Stimulated activated memory B cell treated with anti-CD40 and anti-IgM and Interleukin-4, amounts not matched to agents 10 μg/mL and 1 μg/mL and 100 μg/mL, for 72 hours (primary cell): ENCODE measurements around the gene SGCG.
"Not testable (repeated sequence)": the region's sequence is repeated elsewhere in the genome, so short reads cannot be mapped to it uniquely, and the experiment has no call there.

Experiments
- ATAC-seq: fragments of 150-1000 bp; cut with Tn5 transposase; 2 replicates; pipeline ENCODE4 v1.10.0; 2021
- H3K27ac Mint-ChIP-seq: one replicate; pipeline ENCODE4 v1.8.0; 2022; ENCODE audit warnings: mild to moderate bottlenecking, mixed read lengths
- H3K27me3 Mint-ChIP-seq: one replicate; pipeline ENCODE4 v1.8.0; 2022; ENCODE audit warnings: mixed read lengths
- H3K36me3 Mint-ChIP-seq: one replicate; pipeline ENCODE4 v1.8.0; 2022; ENCODE audit warnings: mixed read lengths
- H3K4me1 Mint-ChIP-seq: one replicate; pipeline ENCODE4 v1.8.0; 2022; ENCODE audit warnings: mixed read lengths
- H3K4me3 Mint-ChIP-seq: one replicate; pipeline ENCODE4 v1.8.0; 2022; ENCODE audit warnings: mild to moderate bottlenecking, moderate library complexity, mixed read lengths
- H3K9me3 Mint-ChIP-seq: one replicate; pipeline ENCODE4 v1.8.0; 2022; ENCODE audit warnings: mixed read lengths

The SGCG gene

GRCh38 chr13:23273498-23273897, 92.7 kb downstream of the SGCG start:
- Mint-ChIP-seq H3K27me3 (no peaks in the 10 kb centered on the region), H3K27ac (no peak overlapping the region), H3K9me3 (no peaks in the 10 kb centered on the region), H3K4me1 (peaks cover 2% of the 10 kb centered on the region), H3K36me3 (no peaks in the 10 kb centered on the region), H3K4me3 (no peak overlapping the region)
- ATAC-seq = no peak

- Mint-ChIP-seq H3K4me3 (no peak overlapping the region), H3K27me3 (peaks cover 2% of the 10 kb centered on the region), H3K9me3 (no peaks in the 10 kb centered on the region), H3K27ac (no peak overlapping the region), H3K4me1 (no peaks in the 10 kb centered on the region), H3K36me3 (no peaks in the 10 kb centered on the region)
- no peak for ATAC-seq
These were observed 98.5 kb downstream of the SGCG start for GRCh38 chr13:23279321-23279720.

- ATAC-seq = no peak
- Mint-ChIP-seq H3K4me3 (no peak overlapping the region), H3K36me3 (no peaks in the 10 kb centered on the region)
These were observed 107.8 kb downstream of the SGCG start for GRCh38 chr13:23288564-23288963.

DNA sequence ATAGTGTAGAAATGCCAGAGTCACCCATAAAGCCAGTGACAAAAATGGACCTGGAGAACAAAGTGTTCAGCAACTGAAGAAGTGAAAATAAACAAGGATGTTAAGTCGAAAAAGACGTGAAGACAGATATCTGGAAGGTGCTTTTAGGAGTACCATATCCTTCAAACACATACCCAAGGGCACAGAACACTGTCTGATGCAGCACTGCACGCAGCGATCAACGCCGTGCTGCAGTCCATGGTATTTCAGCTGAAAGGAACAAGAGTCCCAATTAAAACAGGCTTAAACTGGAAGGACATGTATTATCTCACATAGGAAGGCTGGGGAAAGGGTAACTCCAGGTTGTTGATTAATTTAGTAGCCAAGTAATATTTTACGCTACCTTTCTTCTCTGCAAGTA, 108.2 kb downstream of the SGCG start:
- Mint-ChIP-seq H3K4me1 (no peaks in the 10 kb centered on the region), H3K27me3 (peaks cover 11% of the 10 kb centered on the region), H3K27ac (no peak overlapping the region), H3K9me3 (no peaks in the 10 kb centered on the region), H3K36me3 (no peaks in the 10 kb centered on the region), H3K4me3 (no peak overlapping the region)
- ATAC-seq = no peak

More at GRCh38 chr13:23288564-23288963, 107.8 kb downstream of the SGCG start:
- H3K27ac Mint-ChIP-seq = no peak overlapping the region
- H3K4me1 Mint-ChIP-seq = no peaks in the 10 kb centered on the region
- no peaks in the 10 kb centered on the region for H3K9me3 Mint-ChIP-seq
- peaks cover 11% of the 10 kb centered on the region for H3K27me3 Mint-ChIP-seq

DNA sequence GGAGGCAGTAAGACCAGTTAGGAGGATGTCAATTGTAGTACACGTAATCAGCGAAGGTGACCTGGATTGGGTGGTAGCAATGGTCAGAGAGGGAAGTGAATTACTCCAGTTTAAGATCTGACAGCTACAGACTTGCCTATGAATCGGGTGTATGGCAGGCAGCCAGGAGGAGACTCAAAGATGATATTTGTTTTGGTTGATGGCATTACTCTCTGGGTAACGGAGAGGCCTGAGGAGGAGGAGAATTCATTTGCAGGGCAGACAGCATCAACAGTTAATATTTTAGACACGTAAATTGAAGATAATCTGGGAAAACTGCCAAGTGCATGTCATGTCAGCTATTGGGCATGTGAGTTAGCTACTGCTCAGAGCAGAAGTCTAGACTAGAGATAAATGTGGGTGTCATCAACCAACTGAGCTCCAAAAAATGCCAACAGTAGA, 109.2 kb downstream of the SGCG start:
- H3K27ac Mint-ChIP-seq = no peak overlapping the region
- H3K4me1 Mint-ChIP-seq = no peaks in the 10 kb centered on the region
- peaks cover 3% of the 10 kb centered on the region for H3K27me3 Mint-ChIP-seq
- no peaks in the 10 kb centered on the region for H3K9me3 Mint-ChIP-seq
- no peak for ATAC-seq
- no peaks in the 10 kb centered on the region for H3K36me3 Mint-ChIP-seq
- no peak overlapping the region for H3K4me3 Mint-ChIP-seq

GRCh38 chr13:23292586-23292985, 111.8 kb downstream of the SGCG start:
- Mint-ChIP-seq H3K36me3 (no peaks in the 10 kb centered on the region), H3K4me3 (no peak overlapping the region), H3K9me3 (no peaks in the 10 kb centered on the region), H3K27ac (no peak overlapping the region), H3K4me1 (no peaks in the 10 kb centered on the region), H3K27me3 (no peaks in the 10 kb centered on the region)
- ATAC-seq = no peak

- not testable (repeated sequence) for ATAC-seq, H3K36me3 Mint-ChIP-seq, H3K4me1 Mint-ChIP-seq, H3K27ac Mint-ChIP-seq, H3K9me3 Mint-ChIP-seq, H3K4me3 Mint-ChIP-seq
- H3K27me3 Mint-ChIP-seq = peaks cover 20% of the 10 kb centered on the region
These were observed 134.1 kb downstream of the SGCG start for GRCh38 chr13:23314837-23315236.

GRCh38 chr13:23319883-23320224, 139.1 kb downstream of the SGCG start:
- no peak overlapping the region for H3K4me3 Mint-ChIP-seq
- no peaks in the 10 kb centered on the region for H3K27me3 Mint-ChIP-seq
- no peaks in the 10 kb centered on the region for H3K9me3 Mint-ChIP-seq
- no peaks in the 10 kb centered on the region for H3K4me1 Mint-ChIP-seq
- no peak overlapping the region for H3K27ac Mint-ChIP-seq
- no peaks in the 10 kb centered on the region for H3K36me3 Mint-ChIP-seq
- no peak for ATAC-seq

DNA sequence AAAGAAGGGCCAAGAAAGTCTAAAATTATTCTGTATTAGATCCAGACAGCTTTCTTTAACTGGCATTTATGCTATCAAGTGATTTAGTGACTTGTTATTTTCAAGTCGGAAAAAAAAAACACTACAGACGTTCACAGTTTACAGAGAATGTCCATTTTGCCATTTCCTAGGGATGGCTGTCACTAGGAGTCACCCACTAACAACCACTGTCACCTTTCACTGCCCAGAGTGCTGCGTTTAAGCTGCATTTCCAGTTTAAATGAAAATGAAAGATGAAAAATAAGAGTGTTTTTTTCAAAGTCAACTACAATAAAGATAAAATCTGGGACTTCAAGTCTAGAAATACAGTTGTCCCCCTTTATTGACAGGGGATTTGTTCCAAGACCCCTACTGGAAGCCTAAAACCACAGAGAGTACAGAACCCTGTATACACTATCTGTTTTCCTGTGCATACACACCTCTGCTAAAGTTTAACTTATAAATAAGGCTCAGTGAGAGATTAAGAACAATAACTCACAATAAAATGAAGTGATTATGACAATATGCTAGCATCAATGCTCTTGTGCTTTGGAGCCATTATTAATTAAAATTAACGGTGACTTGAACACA, 140.3 kb downstream of the SGCG start:
- Mint-ChIP-seq H3K27ac (no peak overlapping the region), H3K4me1 (no peaks in the 10 kb centered on the region), H3K9me3 (no peaks in the 10 kb centered on the region), H3K27me3 (no peaks in the 10 kb centered on the region), H3K4me3 (peak overlapping the region; percentile 57), H3K36me3 (no peaks in the 10 kb centered on the region)
- no peak for ATAC-seq

DNA sequence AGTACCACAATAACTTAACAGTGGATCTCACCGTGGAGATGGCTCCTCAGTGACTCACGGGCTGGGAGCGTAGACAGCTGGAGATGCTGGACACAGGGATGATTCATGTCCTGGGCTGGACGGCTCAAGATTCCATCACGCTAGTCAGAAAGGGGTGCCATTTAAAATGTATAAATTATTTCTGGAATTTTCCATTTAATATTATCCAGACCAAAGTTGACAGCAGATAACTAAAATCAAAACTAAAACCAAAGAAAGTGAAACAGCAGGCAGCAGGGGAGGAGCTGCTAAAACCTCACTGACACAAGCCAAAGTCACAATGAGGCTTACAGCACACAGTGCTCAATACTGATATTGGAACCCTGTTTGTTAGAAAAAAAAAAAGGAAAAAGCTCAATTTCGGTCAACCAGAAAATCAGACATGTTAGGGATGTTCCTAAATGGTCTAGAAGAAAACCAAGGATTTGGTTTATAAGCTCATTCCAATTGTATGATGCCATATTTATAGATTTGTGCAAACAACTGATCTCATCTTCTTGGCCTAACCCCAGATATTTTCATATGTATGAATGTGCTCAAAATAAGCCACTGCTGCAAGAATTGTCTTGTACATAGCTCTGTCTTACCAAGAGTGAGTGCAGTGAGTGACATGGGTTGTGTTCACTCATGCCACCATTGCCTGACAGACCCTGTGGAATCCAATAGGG, 140.9 kb downstream of the SGCG start:
- Mint-ChIP-seq H3K36me3 (no peaks in the 10 kb centered on the region), H3K27ac (no peak overlapping the region)

DNA sequence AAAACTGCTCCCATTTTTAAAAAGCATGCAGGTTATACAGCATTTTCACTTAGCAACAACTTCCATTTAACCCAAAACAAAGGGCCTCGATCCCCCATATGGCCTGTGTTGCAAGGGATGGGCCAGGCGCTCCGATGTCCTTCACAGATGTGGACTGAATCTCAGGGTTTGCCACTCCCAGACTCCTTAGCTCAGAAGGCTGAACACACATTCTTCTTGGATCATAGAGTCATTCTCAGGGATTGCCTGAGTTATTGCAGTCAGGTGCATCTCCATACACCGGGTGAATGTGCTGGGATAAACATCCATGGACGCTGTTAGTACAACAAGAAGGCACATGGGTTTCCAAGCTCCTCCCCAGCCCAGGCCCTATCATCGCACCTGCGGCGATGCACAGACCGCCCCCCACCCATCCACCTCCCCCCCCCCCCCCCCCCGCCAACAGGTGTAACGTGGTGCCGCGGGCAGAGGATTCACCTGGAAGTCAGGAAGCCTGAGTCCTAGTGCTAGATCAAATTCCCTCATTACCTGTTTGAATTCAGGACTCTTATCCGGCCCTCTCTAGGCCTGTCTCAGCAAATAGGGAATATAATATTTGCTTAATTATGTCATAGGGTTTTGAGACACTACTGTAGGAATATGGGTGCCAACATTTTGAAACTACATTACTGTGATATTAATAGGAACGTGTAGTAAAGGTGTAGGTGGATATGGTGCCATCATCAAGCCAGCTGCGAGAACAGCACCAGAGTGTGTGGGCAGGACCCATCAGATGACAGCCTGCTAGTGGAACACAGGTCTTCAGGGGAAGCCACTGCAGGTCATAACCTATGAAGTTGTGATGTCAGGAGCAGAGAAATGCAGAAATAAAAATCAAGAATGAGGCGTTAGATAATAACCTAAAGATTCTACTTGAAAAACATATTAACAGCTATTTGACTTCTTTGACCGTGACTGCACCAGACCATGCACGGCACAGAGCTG, 141.9 kb downstream of the SGCG start:
- Mint-ChIP-seq H3K9me3 (no peaks in the 10 kb centered on the region), H3K4me3 (no peak overlapping the region), H3K27ac (no peak overlapping the region), H3K4me1 (no peaks in the 10 kb centered on the region), H3K36me3 (no peaks in the 10 kb centered on the region), H3K27me3 (no peaks in the 10 kb centered on the region)
- ATAC-seq = peak; percentile 59

More for the DNA sequence above, 140.9 kb downstream of the SGCG start:
- Mint-ChIP-seq H3K4me1 (no peaks in the 10 kb centered on the region), H3K9me3 (no peaks in the 10 kb centered on the region), H3K4me3 (peak overlapping the region; percentile 57), H3K27me3 (no peaks in the 10 kb centered on the region)
- no peak for ATAC-seq

- no peaks in the 10 kb centered on the region for H3K9me3 Mint-ChIP-seq
- H3K36me3 Mint-ChIP-seq = no peaks in the 10 kb centered on the region
- no peak for ATAC-seq
- no peak overlapping the region for H3K27ac Mint-ChIP-seq
- H3K4me3 Mint-ChIP-seq = no peak overlapping the region
- H3K4me1 Mint-ChIP-seq = no peaks in the 10 kb centered on the region
- no peaks in the 10 kb centered on the region for H3K27me3 Mint-ChIP-seq
These were observed 143.3 kb downstream of the SGCG start for GRCh38 chr13:23323946-23324709.

DNA sequence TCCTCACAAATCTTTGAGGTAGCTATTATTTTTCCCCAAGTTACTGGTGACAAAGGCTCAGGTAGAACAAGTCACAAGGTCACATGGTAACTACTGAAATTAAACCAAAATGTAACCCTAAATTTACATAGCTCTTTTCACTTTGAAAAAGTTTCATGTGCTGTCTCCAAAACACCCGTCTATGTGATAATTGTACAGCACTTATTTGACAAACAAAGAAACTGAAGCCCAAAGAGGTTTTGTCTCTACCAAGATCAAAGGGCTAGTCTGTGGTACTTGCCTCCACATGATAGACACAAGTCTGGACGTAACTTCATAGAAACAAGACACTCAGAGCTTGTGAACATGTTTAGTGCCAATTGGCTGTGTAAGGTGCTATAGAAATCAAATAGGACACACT, 144.4 kb downstream of the SGCG start:
- Mint-ChIP-seq H3K4me3 (no peak overlapping the region), H3K4me1 (no peaks in the 10 kb centered on the region), H3K36me3 (no peaks in the 10 kb centered on the region), H3K27ac (no peak overlapping the region), H3K27me3 (no peaks in the 10 kb centered on the region), H3K9me3 (no peaks in the 10 kb centered on the region)
- ATAC-seq = no peak

DNA sequence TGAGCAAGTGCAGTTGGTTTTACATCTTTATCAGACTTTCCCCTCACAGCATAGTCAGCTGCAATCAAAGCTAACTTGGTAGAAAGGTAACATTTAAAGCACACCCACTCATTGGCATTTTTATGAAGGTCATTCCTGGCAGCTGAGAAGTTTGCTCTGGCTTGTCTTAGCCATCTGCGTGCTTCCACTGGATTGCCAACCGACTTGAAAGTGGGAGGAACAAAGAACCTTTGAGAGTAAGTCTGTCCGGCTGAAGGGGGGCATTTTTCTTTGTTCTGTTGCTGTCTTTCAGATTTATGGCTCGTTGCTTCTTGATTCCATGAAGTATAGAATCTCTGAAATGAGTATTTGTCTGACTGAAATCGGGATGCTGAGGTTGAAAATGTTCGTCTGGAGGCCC, 149.6 kb downstream of the SGCG start:
- Mint-ChIP-seq H3K4me1 (no peaks in the 10 kb centered on the region), H3K27me3 (no peaks in the 10 kb centered on the region), H3K4me3 (no peak overlapping the region), H3K36me3 (peaks cover 22% of the 10 kb centered on the region), H3K9me3 (peaks cover 10% of the 10 kb centered on the region), H3K27ac (no peak overlapping the region)
- no peak for ATAC-seq

GRCh38 chr13:23339225-23339624, 158.4 kb downstream of the SGCG start:
- no peaks in the 10 kb centered on the region for H3K27me3 Mint-ChIP-seq
- H3K4me1 Mint-ChIP-seq = no peaks in the 10 kb centered on the region
- no peak for ATAC-seq
- H3K4me3 Mint-ChIP-seq = no peak overlapping the region
- peaks cover 44% of the 10 kb centered on the region for H3K36me3 Mint-ChIP-seq
- H3K9me3 Mint-ChIP-seq = peaks cover 4% of the 10 kb centered on the region
- no peak overlapping the region for H3K27ac Mint-ChIP-seq
